Ovary (tissue), 9 donors: ENCODE measurements around the gene STC2. TPM values are rescaled to one million over a fixed set of nuclear protein-coding genes. Genes with fewer than 3 reads are reported as not detected.

Experiments used
- DNase-seq, 5 donors: peaks; one replicate each; pipeline ENCODE4 v3.0.0-alpha.2; 2019 to 2020
- H3K27ac ChIP-seq, 2 donors: fragments of 200-600 bp; one replicate each; pipeline versions ENCODE4 v1.5.1 to v1.8.0; 2019 to 2022
- H3K27me3 ChIP-seq: fragments of 200-600 bp; one replicate; pipeline ENCODE4 v1.8.0; 2022
- H3K36me3 ChIP-seq: fragments of 200-600 bp; sonication (generic); one replicate; pipeline ENCODE4 v1.5.1; 2019
- H3K4me1 ChIP-seq: one replicate; pipeline ENCODE4 v1.8.1; 2013; ENCODE audit warnings: mild to moderate bottlenecking, moderate library complexity; ENCODE audit not compliant: insufficient read depth
- H3K4me3 ChIP-seq: fragments of 200-600 bp; sonication (generic); one replicate; pipeline ENCODE4 v1.5.1; 2017
- H3K9me3 ChIP-seq, 2 donors: fragments of 200-600 bp in 1 of 2; sonication (generic) in 1 of 2; one replicate each; pipeline versions ENCODE4 v1.5.1 to v1.8.1; 2013 to 2019; ENCODE audit warnings: mild to moderate bottlenecking in 1 of 2, moderate library complexity in 1 of 2
- CTCF ChIP-seq, 3 donors: fragments of 450-650 bp in 2 of 3; fragments of 200-600 bp in 1 of 3; IDR thresholded peaks; one replicate each; pipeline versions ENCODE4 v1.5.1 to v1.8.0; 2016 to 2022; ENCODE audit warnings: antibody characterized with exemption in 3 of 3, mild to moderate bottlenecking in 1 of 3
- EP300 ChIP-seq: sonication (generic); formaldehyde crosslinking; IDR thresholded peaks from one replicate; pipeline ENCODE4 v1.6.1; 2017; ENCODE audit warnings: antibody characterized with exemption
- POLR2A ChIP-seq: fragments of 450-650 bp; IDR thresholded peaks from one replicate; pipeline ENCODE4 v1.6.1; 2017; ENCODE audit warnings: antibody characterized with exemption, mild to moderate bottlenecking, moderate library complexity
- WGBS, 3 donors: extraction: QIAGEN DNeasy Blood & Tissue Kit in 1 of 3; methylation state at CpG; one replicate each; pipeline versions ENCODE4 v1.1.5 to v1.1.7; 2013 to 2017; 5-methylcytosine and 5-hydroxymethylcytosine counted together
- intact Hi-C, 4 donors: fragments of 100-400 bp; cut with DNase I; formaldehyde crosslinking; loops; one replicate each; pipeline versions ENCODE4 v1.11.0 to v1.15.1; 2022 to 2023
- polyA plus RNA-seq, 2 donors: library from polyadenylated mRNA; stranded (reverse); fragments of 200-250 nt in 1 of 2; fragments of 350-450 nt in 1 of 2; fragmentation: Illumina TruSeq in 1 of 2; extraction: RNeasy Lipid Tissue Mini Kit (QIAGEN cat#74804) in 1 of 2; gene quantifications; one replicate each; pipeline ENCODE4 v1.2.3, GENCODE V29; 2013 to 2014
- total RNA-seq, 7 donors: library from RNA; depleted of rRNA in 2 of 7; stranded (reverse); fragments of >200 nt in 2 of 7; fragmentation: NEBNext Ultra II Directional in 3 of 7; extraction: Animal tissue kit (Norgen Biotek cat#: 25700) in 3 of 7; gene quantifications; one replicate each; pipeline versions ENCODE4 v1.1.0 to v1.2.4, GENCODE V29; 2016 to 2023
- donor health status: DM: no; HTN: no; CAD: no; lungs with moderate emphysema.
- donor health status: DM: no; HTN: no; CAD: no.
- donor health status: Bipolar disorder and iron deficiency.
- donor health status: DM: yes; HTN: yes; CAD: no.
- donor health status: DM: no; HTN: no; CAD: no.
- donor health status: DM: yes; HTN: yes; CAD: no.

The STC2 gene
- total and polyA plus RNA-seq, 9 donors, result 0.45 to 8.3 (median 0.83) TPM

- TF ChIP-seq CTCF (IDR thresholded peaks at IDR 0.05) (no peak), EP300 (no peak), POLR2A (no peak)
- Histone ChIP-seq H3K4me3 (no peak overlapping the region), H3K27ac (no peak overlapping the region), H3K36me3 (no peaks in the 10 kb centered on the region), H3K4me1 (no peaks in the 10 kb centered on the region), H3K9me3 (no peaks in the 10 kb centered on the region), H3K27me3 (no peaks in the 10 kb centered on the region)
- intact Hi-C loops, result no loop called here
- no peak for DNase-seq
- WGBS, 3 donors, result 83 to 87% (median 86%) methylated on average over 6 of the region's 6 CpGs
Measured at GRCh38 chr5:173340984-173341383, 12.8 kb upstream of the STC2 start.

- H3K9me3 ChIP-seq, result no peaks in the 10 kb centered on the region
- H3K4me3 ChIP-seq, result no peak overlapping the region
- no peaks in the 10 kb centered on the region for H3K27me3 ChIP-seq
- H3K36me3 ChIP-seq, result no peaks in the 10 kb centered on the region
- no peak for DNase-seq
- H3K27ac ChIP-seq, result no peak overlapping the region
- intact Hi-C loops, result no loop called here
- no peak for TF ChIP-seq POLR2A
- no peaks in the 10 kb centered on the region for H3K4me1 ChIP-seq
- WGBS, 3 donors, result 65 to 78% (median 70%) methylated on average over 9 of the region's 9 CpGs
Measured at GRCh38 chr5:173340451-173340850, 12.2 kb upstream of the STC2 start.

- no peak overlapping the region for H3K27ac ChIP-seq
- 72 to 77% (median 72%) methylated on average over 11 of the region's 11 CpGs for WGBS, 3 donors
- H3K9me3 ChIP-seq, result no peaks in the 10 kb centered on the region
- no peaks in the 10 kb centered on the region for H3K4me1 ChIP-seq
- TF ChIP-seq CTCF (IDR thresholded peaks at IDR 0.05), result no peak
- intact Hi-C loops, result no loop called here
- no peaks in the 10 kb centered on the region for H3K36me3 ChIP-seq
- no peak for DNase-seq
- H3K4me3 ChIP-seq, result no peak overlapping the region
- H3K27me3 ChIP-seq, result no peaks in the 10 kb centered on the region
Measured at GRCh38 chr5:173339286-173339685, 11.1 kb upstream of the STC2 start.

- no peak for TF ChIP-seq CTCF (IDR thresholded peaks at IDR 0.05)
- no peak for TF ChIP-seq POLR2A
- TF ChIP-seq EP300, result no peak
- H3K27me3 ChIP-seq, result no peaks in the 10 kb centered on the region
- no peaks in the 10 kb centered on the region for H3K36me3 ChIP-seq
- 86 to 91% (median 87%) methylated on average over 10 of the region's 10 CpGs for WGBS, 3 donors
- H3K27ac ChIP-seq, result no peak overlapping the region
- H3K4me3 ChIP-seq, result no peak overlapping the region
- H3K9me3 ChIP-seq, result no peaks in the 10 kb centered on the region
- intact Hi-C loops, result no loop called here
- no peak for DNase-seq
- H3K4me1 ChIP-seq, result no peaks in the 10 kb centered on the region
Measured at GRCh38 chr5:173338380-173339015, 10.3 kb upstream of the STC2 start.

GRCh38 chr5:173334808-173335207 lies 6.6 kb upstream of the STC2 start:
- H3K4me3 ChIP-seq, result no peak overlapping the region
- no peaks in the 10 kb centered on the region for H3K27me3 ChIP-seq
- H3K27ac ChIP-seq, result no peak overlapping the region
- intact Hi-C loops, result loop anchor here in 1 of 4 donors (5.0 kb wide), 1 partner anchor 43 kb away; no protein-coding TSS in a partner anchor
- TF ChIP-seq EP300, result no peak
- TF ChIP-seq POLR2A, result no peak
- TF ChIP-seq CTCF (IDR thresholded peaks at IDR 0.05), result no peak
- H3K4me1 ChIP-seq, result no peaks in the 10 kb centered on the region
- H3K9me3 ChIP-seq, result no peaks in the 10 kb centered on the region
- no peaks in the 10 kb centered on the region for H3K36me3 ChIP-seq
- DNase-seq, result no peak
- 82 to 88% (median 86%) methylated on average over 2 of the region's 2 CpGs for WGBS, 3 donors
